ENCODE results near the gene PRKN.
"Not testable (repeated sequence)": the region's sequence is repeated elsewhere in the genome, so short reads cannot be mapped to it uniquely, and the experiment has no call there.

PRKN gene

DNA sequence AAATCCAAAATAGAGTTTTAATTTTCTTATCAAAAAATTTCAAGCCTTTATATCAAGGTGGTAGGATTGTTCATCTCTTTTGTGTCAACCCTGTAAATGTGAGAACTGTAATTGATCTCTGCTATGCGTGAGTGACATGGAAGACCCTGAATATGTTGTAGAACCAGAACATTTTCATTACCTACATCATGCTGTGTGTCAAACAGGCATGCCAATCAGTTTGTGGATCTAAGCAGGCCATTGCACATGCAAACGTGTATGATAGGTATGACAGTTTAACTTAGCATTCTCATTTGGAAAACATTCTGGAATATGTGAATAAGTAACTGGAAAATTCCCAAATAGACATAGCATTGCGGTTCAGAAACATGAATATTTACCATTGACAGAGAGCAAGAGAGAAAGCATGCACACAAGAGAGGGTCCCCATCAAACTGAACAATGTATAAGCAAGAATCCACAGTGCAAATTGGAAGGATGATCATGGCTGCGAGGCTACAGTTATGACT lies 812.1 kb downstream of the PRKN start:
- DNase-seq (ENCODE audit: low read depth in 3 of 3), result no peak

DNA sequence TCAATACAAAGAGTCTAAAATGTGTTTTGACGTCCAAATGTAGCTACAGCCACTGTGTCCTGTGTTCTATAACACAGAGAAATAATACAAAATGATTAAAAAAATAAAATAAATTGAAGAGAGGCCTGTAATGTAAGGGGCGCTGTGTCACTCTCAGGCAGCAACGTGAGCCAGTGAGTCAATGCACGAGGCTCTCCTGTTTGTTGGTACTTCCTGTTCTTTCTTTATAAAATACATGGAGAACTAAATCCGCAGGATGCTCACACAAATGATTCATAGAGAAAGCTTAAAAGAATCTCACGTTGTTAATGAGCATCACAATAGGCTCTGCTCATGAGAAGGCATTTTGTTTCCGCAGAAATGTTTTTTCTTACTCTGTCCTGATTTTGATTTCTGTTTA lies 818.7 kb downstream of the PRKN start:
- no peak for DNase-seq (ENCODE audit: low read depth in 3 of 3)

DNA sequence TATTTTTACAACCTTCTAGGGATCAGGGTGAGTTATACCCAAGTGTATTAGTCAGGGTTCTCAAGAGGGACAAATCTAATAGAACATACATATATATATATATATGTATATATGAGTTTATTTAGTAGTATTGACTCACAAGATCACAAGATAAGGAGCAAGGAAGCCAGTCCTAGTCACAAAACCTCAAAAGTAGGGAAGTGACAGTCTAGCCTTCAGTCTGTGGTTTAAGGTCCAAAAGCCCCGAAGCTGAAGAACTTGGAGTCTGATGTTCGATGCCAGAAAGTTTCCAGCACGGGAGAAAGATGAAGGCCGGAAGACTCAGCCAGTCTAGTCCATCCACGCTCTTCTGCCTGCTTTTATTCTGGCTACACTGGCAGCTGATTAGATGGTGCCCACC lies 821.0 kb downstream of the PRKN start:
- DNase-seq (ENCODE audit: low read depth in 3 of 3), result no peak

DNA sequence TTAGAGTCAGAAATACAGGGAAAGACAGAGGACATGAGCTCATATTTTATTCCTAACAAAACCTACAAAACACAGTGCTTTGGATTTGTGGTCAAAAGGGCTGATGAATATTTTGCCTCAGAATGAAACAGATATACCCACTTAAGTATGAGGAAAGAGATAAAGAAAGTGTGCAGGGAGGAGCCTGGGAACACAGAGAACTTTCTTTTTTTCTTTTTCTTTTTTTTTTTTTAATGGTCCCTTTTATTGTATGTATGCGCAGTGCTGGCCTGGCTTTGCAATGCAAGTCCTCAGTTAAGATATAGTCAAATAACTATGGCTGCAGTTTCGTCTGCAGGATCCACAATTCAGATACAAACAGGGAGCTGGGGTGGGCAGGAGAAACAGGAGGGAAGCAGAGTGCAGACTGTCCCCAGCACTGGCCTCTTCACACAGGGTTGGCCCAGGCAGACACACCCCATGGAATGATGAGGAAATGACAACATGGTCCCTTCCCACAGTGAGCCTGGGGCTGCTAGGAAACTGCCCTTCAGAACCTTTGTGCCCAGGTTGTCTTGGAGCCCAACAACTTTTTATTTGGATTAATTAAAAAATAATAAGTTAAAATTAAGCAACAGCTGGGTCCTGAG lies 823.9 kb downstream of the PRKN start:
- DNase-seq (ENCODE audit: low read depth in 3 of 3), result no peak

DNA sequence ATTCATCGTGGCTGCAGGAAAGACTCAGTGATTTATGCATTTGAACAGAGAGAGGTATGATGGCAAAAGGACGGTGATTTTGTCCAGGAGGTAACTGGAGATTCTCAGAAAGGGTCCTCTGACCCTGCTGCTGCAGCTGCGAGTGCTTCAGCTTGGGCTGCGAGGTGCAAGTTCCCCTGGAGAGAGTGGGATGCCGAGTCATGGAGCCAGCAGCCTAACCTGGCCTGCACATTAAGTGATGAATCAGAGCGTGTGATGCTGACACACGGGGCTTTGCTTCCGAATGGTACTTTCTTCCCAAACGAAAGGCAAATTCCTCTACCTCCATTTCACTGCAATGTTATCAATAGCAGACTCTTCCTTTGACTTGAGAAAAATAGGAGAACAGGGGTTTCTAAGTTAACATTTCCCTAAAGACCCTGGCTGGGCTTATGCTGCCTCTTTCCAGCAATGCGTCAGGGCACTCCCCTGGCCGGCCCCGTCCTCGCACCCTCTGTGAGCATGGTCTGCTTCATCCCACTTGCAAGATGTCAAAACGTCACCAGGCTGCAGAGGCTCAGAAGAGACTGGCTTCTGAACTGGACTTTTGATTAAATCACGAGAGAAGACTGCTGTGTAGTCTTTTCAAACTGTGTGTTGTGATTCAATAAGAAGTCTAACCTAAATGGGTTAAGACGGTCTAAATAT lies 825.7 kb downstream of the PRKN start:
- DNase-seq (ENCODE audit: low read depth in 3 of 3), result no peak

DNA sequence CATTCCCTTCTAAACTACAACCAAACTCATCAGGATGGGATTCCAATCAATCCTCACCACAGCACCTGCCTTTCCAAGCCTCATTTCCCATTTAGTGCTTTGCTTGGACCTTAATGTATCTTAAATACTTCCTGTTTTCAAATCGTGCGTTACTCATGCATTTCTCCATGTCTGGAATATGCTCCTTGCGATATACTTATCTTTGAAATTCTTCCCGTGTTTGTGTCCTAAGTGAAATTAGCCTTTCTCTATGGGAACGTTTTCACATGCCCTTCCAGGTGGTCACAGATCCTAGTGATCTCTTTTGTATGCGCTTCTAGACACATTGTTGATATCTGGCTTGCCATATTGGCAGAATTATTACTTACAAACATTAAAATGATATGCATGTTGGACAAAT lies 833.1 kb downstream of the PRKN start:
- no peak for DNase-seq (ENCODE audit: low read depth in 3 of 3)

DNA sequence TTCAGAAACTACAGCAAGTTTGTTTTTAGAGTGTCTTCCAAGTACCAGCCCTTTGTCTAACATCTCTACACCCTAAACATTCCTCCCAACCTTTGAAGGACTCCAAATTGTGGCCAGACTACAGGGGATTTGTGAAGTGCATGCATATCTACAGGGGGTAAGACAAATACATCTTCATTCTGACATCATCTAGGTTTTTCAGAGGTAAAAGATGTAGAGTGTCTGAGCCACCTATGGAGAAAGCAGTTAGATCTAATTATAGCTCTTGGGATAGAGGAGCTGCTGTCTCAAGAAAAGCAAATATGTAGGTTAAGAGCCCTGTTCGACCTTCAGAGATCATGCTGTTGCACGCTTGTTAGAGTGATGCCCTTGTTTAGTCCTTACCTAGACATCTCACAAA lies 836.0 kb downstream of the PRKN start:
- DNase-seq (ENCODE audit: low read depth in 3 of 3), result no peak

DNA sequence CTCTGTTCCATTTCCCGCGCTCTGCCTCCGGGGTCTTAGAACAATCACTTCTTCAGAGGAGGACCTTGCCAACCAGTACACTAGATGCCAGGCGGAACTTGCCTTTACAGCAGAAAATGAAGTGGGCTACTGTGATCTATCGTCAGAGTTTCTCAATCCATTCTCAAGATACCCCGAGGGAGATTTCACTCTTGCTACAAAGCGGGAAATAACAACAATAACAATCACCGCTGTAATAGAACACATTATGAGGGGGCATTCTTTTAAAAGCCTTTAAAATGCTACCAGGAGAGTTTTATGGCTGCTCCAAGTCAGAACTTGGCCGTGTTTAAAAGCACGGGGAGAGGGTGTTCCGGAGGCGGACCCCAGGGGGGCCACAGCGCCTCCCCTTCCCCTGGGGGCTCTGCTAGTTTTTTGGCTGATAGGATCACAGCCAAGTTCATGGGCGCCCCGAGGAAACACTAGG lies 836.7 kb downstream of the PRKN start:
- no peak for DNase-seq (ENCODE audit: low read depth in 3 of 3)

DNA sequence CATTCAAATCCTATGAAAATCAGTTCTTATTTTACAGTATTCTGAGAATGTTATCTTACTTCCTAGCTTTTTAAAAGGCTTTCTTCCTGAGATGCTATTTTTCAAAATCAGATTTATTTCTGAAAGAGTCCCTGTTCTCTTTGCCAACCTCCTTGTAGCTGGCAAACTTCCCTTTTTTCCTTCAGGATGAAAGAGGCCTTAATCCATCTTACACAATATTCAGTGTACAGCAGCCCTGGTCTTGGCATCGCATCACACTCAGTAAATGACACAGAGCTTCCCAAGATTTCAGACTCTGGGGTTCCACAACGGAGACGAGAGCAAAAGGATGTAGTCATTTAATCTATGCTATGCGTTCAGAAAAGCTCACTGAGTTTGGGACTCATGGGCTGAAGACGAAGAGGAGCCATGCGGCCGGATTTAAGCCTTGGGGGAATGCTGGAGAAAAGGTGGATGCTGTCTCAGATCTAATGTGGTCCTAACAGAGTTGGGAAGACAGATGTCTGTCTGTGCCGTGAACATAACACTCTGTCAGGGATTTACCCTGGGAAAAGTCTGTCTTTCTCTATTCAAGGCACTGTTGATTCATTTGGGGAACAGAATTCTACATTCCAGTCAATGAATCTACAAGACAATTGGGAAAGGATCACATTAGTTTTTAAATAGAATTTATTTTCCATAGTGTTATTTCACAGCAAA lies 837.3 kb downstream of the PRKN start:
- no peak for DNase-seq (ENCODE audit: low read depth in 3 of 3)

DNA sequence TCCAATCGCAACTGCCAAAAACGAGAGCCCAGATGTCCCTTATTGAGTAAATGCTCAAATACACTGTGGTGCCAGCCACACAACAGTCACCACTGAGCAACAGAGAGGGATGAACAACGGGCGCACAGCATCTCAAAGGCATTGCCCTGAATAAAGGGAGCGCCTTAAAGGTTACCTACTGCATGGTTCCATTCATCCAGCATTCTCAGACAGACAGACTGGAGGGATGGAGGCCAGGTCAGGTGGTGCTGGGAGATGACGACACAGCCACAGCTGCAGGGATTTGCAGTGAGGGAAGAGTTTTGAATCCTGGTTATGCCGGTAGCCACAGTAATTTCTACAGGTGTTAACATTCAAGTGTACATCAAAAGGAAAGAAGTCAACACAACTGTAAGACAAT lies 838.2 kb downstream of the PRKN start:
- DNase-seq (ENCODE audit: low read depth in 3 of 3), result no peak

DNA sequence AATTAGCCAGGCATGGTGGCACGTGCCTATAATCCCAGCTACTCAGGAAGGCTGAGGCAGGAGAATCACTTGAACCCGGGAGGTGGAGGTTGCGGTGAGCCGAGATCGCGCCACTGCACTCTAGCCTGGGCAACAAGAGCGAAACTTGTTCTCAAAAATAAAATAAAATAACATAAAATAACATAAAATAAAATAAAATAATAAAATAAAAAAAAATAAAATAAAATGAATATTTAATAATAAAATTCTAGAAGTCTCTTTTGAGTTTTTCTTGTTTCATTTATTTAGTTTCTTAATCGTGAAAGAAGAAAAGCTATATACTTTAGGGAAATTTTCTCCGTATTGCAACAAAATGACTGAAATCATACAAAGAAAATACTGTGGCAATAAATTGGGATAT lies 841.0 kb downstream of the PRKN start:
- DNase-seq (ENCODE audit: low read depth in 3 of 3), result not testable (repeated sequence)

DNA sequence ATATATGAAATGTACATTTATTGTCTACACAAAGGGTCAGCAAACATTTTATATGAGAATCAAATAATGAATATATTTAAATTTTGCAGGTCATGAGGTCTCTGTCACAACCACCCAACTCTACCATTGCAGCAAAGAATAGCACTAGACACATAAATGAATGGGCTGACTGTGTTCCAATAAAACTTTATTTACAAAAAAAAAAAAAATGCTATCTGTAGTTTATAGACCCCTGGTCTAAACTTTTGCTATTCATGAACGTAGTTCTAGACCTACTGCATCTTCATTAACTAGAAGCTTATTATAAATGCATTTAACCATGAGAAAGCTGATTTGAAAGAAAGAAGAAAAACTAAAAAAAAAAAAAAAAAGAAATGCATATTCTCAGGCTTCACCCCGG lies 842.8 kb downstream of the PRKN start:
- no peak for DNase-seq (ENCODE audit: low read depth in 3 of 3)

DNA sequence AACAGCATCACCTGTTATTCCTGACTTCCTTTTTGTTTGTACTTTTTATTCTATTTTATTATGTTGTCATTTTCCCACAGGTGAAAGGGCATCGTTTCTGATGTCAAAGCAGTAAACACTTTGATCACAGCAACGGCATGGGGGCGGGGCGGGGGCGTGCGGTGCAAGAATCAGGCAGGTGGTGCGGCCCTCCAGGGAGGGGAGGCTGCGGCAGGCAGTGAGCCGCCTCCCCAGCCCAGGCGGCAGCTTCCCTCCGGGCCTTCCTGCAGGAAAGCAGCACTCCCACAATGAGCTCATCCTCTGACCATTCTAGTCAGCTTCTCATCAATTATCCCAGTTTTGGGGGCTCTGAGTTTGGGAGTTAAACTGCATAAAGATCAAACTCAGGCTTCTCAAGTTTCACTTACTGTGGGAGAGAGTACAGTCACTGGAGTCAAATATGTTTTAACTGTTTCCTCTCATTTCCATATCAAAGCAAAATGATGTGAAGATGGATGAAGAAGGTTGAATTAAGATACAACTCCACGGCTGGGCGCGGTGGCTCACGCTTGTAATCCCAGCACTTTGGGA lies 845.3 kb downstream of the PRKN start:
- DNase-seq (ENCODE audit: low read depth in 3 of 3), result no peak

DNA sequence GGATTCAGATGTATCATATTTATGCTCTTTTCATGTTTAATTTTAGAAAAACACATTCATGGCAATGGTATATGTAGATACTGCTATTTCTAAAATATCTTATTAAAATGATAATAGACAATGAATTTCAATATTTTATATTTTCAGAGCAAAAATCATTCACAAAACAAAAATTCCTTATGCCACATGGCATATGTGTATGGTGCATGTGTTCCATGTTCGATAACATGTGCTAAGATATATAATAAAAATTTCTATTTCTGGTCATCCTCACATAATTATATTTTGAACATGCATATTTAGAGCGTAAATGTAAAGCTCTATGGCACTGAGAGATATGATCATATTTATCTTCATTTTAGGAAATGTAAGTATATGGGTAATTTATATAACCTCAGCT lies 847.5 kb downstream of the PRKN start:
- no peak for DNase-seq (ENCODE audit: low read depth in 3 of 3)

DNA sequence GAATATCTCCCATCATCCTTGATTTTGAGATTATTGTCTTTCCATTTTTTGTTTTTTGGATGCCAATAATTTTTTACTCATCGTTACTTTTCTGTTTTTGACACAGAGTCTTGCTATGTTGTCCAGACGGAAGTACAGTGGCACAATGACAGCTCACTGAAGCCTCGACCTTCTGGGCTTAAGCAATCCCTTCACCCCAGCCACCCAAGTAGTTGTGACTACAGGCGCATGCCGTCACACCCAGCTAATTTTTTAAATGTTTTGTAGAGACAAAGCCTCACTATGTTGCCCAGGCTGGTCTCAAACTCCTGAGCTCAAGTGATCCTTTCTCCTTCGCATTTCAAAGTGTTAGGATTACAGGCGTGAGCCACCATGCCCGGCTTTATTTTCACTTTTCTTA lies 851.3 kb downstream of the PRKN start:
- no peak for DNase-seq (ENCODE audit: low read depth in 3 of 3)

DNA sequence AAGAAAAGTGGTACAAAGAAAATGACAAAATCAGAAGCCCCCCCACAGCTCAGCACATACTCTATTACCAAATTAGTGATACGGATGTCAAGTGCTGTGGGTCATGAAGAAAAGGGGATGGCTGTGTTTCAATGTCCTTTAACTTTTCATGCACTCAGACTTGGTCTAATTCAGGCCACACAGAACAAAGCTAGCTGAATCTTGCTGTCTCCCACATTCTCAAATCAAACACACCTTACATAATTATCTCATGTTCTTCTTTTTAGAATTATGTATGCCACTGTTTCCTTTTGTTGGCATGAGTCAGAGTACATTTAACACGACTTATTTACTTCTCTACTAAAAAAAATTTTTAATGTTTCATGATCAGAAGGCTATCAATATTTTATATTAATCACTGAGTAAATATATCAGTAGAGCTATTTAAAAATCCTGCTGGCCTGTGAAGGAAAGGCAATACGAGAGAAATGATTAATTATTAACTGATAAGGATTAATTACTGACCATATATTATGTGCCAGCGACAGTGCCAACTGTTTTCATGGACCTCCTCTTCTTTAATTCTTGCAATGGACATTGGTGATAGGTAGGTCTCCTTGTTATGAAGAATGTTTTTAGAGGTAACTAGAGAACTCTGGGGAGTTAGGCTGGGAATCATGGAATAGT lies 857.2 kb downstream of the PRKN start:
- DNase-seq (ENCODE audit: low read depth in 3 of 3), result no peak

DNA sequence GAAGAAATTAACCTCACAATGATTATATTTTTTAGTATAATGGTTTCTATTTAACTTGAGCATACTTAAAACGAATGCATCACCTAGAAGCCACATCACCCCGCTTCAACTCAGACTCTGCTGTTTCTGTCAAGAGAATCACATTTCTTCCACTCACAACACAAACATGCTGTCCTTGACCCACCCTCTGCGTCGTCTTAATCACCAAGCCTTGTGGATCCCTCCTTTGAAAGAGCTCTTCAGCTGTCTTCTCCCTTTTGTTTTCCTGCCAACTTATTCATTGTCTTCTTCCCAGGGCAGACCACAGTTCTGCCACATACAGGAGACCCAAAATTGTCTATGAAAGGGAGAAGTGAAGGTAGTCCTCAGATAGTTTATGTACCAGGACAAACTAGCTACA lies 858.1 kb downstream of the PRKN start:
- DNase-seq (ENCODE audit: low read depth in 3 of 3), result no peak

DNA sequence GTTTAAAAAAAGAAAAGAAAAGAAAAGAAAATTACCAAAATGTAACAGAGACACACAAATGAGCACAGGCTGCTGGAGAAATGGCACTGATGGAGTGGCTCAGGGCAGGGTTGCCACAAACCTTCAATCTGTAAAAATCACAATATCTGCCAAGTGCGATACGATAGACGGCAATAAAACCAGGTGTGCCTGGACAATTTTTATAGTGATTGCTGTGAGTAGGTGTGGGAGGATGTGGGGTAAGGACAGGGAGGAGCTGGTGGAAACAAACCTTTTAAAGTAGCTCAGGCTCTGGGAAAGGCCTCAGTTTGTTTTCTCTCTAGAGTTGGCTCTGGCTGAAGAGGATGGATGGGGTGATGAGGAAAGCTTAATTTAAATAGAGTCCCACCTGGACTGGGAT lies 861.0 kb downstream of the PRKN start:
- DNase-seq (ENCODE audit: low read depth in 3 of 3), result no peak

DNA sequence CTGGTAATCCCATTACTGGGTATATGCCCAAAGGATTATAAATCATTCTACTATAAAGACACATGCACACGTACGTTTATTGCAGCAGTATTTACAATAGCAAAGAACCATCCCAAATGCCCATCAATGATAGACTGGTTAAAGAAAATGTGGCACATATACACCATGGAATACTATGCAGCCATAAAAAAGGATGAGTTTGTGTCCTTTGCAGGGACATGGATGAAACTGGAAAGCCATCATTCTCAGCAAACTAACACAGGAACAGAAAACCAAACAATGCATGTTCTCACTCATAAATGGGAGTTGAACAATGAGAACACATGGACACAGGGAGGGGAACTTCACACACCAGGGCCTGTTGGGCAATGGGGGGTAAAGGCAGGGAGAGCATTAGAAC lies 866.5 kb downstream of the PRKN start:
- DNase-seq (ENCODE audit: low read depth in 3 of 3), result not testable (repeated sequence)

DNA sequence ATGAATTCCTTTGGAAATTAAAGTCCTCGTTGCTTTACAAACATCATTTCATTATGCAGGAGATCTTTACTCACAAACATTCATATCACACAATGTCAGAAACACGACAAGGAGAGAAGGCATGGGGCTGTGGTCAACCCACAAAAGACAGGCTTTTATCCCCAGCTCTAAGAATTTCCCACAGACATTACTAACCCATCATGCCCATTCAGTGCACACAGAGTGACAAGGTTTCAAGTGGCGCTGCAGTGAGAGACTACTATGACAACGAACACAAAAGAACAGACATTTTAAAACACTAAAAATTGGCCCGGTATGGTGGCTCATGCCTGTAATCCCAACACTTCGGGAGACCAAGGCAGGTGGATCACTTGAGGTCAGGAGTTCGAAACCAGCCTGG lies 873.9 kb downstream of the PRKN start:
- no peak for DNase-seq (ENCODE audit: low read depth in 3 of 3)

DNA sequence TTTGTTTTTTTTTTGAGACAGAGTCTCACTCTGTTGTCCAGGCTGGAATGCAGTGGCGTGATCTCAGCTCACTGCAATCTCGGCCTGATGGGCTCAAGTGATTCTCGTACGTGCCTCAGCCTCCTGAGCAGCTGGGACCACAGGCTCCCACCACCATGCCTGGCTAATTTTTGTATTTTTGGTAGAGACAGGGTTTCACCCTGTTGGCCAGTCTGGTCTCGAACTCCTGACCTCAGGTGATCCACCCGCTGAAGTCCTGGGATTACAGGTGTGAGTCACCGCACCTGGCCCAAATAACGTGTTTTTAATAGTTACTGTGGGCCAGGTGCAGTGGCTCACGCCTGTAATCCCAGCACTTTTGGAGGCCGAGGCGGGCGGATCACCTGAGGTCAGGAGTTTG lies 876.1 kb downstream of the PRKN start:
- DNase-seq (ENCODE audit: low read depth in 3 of 3), result not testable (repeated sequence)

DNA sequence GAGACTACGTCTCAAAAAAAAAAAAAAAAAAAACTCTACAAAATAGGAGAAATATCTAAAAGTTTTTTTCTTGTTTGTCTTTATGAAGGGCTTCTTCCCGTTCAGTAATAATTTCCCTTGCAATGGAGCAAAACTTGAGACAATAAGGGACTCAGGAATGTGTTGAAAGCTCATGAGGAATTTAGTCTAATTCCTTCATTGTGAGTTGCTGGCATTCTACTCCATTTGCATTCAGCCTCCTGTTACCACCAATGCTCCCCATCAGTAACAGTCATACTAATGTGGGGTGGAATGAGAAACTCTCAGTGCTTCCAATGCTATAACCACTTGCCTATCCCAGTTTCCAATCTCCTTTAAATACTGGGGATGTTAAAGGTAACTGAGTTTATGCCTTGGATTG lies 877.0 kb downstream of the PRKN start:
- no peak for DNase-seq (ENCODE audit: low read depth in 3 of 3)
